Measurements from ENCODE around the gene MPP3. TPM values are rescaled to one million over a fixed set of nuclear protein-coding genes. Genes with fewer than 3 reads are reported as not detected.

The MPP3 gene
- total and polyA plus RNA-seq, 3 donors from 2014 or later, result 5.9 to 18.2 (median 16.7) TPM

DNA sequence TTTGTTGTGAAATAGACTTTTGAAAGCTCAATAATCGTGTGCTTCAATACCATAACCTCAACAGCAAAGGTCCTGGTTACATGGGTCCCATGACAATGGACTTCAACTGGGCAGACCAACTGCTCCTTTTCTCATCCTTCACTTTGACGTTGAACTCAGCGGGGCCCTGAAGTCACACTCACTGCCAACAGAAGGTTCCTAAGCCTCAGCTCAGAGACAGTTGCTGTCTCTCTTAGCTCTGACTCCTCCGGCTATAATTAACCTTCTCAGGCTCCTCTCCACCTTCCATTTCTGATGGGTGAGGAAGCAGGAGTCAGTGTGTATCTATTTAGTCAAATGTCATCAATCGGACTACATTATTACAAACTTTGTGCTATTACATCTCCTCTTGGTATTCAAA is 23.8 kb downstream of the MPP3 start:
- no peak overlapping the region for H3K4me3 ChIP-seq
- no peaks in the 10 kb centered on the region for H3K4me1 ChIP-seq
- H3K27ac ChIP-seq, result no peak overlapping the region
- TF ChIP-seq CTCF (IDR thresholded peaks at IDR 0.05), result no peak
- no peak for TF ChIP-seq POLR2A (IDR thresholded peaks at IDR 0.05)
- intact Hi-C loops (cut with DNase I; ENCODE audit: low total_unique reads), result no loop called here
- no peak for DNase-seq
- no peaks in the 10 kb centered on the region for H3K36me3 ChIP-seq (ENCODE audit: low read depth, missing control alignments)
- H3K27me3 ChIP-seq, result no peaks in the 10 kb centered on the region
- 90 to 94% methylated on average over 5 of the region's 5 CpGs for WGBS, 2 donors
- H3K9me3 ChIP-seq, result no peaks in the 10 kb centered on the region

DNA sequence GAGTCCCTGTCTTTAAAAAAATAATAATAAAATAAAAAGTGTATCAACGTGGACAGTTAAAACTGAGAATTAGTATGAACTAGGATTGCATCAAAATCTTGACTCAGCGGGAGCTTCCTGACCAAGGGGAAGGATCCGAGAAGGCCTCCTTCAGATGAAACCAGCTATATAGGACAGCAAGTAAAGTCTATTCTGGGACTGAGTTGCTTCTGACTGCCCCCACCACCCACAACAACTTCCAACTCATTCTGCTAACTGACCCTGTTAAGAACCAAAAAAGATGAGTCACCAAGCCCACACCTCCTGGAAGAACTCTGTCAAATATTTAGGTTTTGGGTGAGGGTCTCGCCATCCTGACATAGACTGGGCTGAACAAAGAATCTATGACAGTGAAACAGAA is 24.9 kb downstream of the MPP3 start:
- Histone ChIP-seq H3K27me3 (no peaks in the 10 kb centered on the region), H3K36me3 (ENCODE audit: low read depth, missing control alignments) (no peaks in the 10 kb centered on the region), H3K9me3 (no peaks in the 10 kb centered on the region), H3K4me3 (no peak overlapping the region), H3K4me1 (no peaks in the 10 kb centered on the region), H3K27ac (no peak overlapping the region)
- intact Hi-C loops (cut with DNase I; ENCODE audit: low total_unique reads), result no loop called here
- DNase-seq, result no peak
- WGBS, 2 donors, result 89 to 92% methylated on average over 4 of the region's 4 CpGs
- TF ChIP-seq POLR2A (IDR thresholded peaks at IDR 0.05) (no peak), CTCF (IDR thresholded peaks at IDR 0.05) (no peak)

- H3K9me3 ChIP-seq, result no peaks in the 10 kb centered on the region
- intact Hi-C loops (cut with DNase I; ENCODE audit: low total_unique reads), result no loop called here
- H3K4me1 ChIP-seq, result no peaks in the 10 kb centered on the region
- H3K27me3 ChIP-seq, result no peaks in the 10 kb centered on the region
- H3K4me3 ChIP-seq, result no peak overlapping the region
- DNase-seq, result no peak
- no peak for TF ChIP-seq POLR2A (IDR thresholded peaks at IDR 0.05)
- TF ChIP-seq CTCF (IDR thresholded peaks at IDR 0.05), result no peak
- no peak overlapping the region for H3K27ac ChIP-seq
- no peaks in the 10 kb centered on the region for H3K36me3 ChIP-seq (ENCODE audit: low read depth, missing control alignments)
Measured at GRCh38 chr17:43805117-43805516, 27.8 kb downstream of the MPP3 start.

DNA sequence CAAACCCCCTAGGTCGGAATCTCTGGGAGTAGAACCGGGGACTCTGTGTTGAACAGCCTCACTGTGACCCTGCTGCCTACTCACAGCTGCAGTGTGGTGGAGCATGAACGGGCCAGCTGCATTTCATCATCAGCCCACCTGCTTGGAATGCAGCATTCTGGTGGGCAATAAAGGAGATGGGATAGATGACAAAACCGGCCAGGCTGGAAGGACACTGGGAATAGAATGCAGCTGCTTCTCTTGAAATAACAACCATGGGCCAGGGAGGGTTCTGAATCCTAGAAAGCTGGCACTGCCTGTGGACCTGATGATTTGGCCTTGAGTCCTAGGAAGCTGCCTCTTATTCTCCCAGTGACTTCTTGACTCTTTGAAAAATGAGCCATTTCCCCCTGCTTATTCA is 29.2 kb downstream of the MPP3 start:
- H3K27ac ChIP-seq, result no peak overlapping the region
- H3K36me3 ChIP-seq (ENCODE audit: low read depth, missing control alignments), result no peaks in the 10 kb centered on the region
- H3K9me3 ChIP-seq, result no peaks in the 10 kb centered on the region
- no peaks in the 10 kb centered on the region for H3K27me3 ChIP-seq
- no peak for DNase-seq
- WGBS, 2 donors, result 68 to 81% methylated on average over 4 of the region's 4 CpGs
- intact Hi-C loops (cut with DNase I; ENCODE audit: low total_unique reads), result no loop called here
- H3K4me3 ChIP-seq, result no peak overlapping the region
- H3K4me1 ChIP-seq, result no peaks in the 10 kb centered on the region
- TF ChIP-seq POLR2A (IDR thresholded peaks at IDR 0.05), result no peak
- TF ChIP-seq CTCF (IDR thresholded peaks at IDR 0.05), result no peak

GRCh38 chr17:43801844-43802243 is 31.1 kb downstream of the MPP3 start:
- intact Hi-C loops (cut with DNase I; ENCODE audit: low total_unique reads), result no loop called here
- no peaks in the 10 kb centered on the region for H3K27me3 ChIP-seq
- H3K9me3 ChIP-seq, result no peaks in the 10 kb centered on the region
- TF ChIP-seq CTCF (IDR thresholded peaks at IDR 0.05), result no peak
- TF ChIP-seq POLR2A (IDR thresholded peaks at IDR 0.05), result no peak
- no peak overlapping the region for H3K4me3 ChIP-seq
- H3K4me1 ChIP-seq, result no peaks in the 10 kb centered on the region
- WGBS, 2 donors, result 88% methylated on average over 3 of the region's 3 CpGs
- no peaks in the 10 kb centered on the region for H3K36me3 ChIP-seq (ENCODE audit: low read depth, missing control alignments)
- DNase-seq, result no peak
- no peak overlapping the region for H3K27ac ChIP-seq

Data from testis (tissue), 3 donors.